DMS114 treated with DMSO at 0.1 percent for 48 hours (cell line): ENCODE measurements around the gene PELI1.
A peak's percentile ranks its signal among the peaks of the same experiment; 100 is the strongest.
"Not testable (repeated sequence)": the region's sequence is repeated elsewhere in the genome, so short reads cannot be mapped to it uniquely, and the experiment has no call there.

Experiments used
- DNase-seq: peaks from one replicate; lab custom pipeline; 2025; ENCODE audit not compliant: unreplicated experiment; lab: John Stamatoyannopoulos, UW

Gene PELI1

DNA sequence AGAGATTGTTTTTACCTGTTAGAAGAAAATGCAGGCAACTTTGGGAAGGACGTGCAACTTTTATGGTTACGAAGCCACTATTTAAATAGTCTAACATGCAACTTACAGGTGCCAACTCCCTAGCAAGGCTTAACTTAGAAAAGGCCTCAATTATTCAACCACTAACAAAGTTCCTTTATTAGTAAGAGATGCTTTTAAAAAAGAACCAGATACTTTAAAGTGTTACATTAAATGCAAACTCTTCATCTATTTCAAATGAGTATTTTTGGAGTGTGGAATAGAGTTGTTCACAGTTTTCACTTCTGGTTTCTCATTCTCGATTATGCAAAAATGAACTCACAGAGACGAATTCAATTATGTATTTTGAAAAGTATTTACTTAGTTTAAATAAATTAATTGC, 51.7 kb downstream of the PELI1 start:
- DNase-seq: no peak

DNA sequence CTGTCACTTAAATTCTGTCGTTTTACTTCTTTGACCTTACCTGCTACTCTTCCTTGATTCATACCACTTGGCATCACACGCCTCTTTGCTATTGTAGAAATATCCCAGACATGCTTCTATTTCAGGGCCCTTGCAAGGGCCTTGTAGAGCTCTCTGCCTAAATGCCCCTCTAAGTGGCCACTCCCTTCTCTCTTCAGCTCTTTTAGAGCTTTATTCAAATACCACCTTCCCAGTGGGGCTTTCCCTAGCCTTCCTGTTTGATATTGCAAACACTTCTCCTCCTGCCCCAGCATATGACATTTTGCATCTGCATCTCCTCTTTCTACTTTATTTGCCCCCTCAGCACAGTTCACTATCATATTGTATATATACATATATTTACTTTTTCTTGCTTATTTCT, 54.0 kb downstream of the PELI1 start:
- no peak for DNase-seq

DNA sequence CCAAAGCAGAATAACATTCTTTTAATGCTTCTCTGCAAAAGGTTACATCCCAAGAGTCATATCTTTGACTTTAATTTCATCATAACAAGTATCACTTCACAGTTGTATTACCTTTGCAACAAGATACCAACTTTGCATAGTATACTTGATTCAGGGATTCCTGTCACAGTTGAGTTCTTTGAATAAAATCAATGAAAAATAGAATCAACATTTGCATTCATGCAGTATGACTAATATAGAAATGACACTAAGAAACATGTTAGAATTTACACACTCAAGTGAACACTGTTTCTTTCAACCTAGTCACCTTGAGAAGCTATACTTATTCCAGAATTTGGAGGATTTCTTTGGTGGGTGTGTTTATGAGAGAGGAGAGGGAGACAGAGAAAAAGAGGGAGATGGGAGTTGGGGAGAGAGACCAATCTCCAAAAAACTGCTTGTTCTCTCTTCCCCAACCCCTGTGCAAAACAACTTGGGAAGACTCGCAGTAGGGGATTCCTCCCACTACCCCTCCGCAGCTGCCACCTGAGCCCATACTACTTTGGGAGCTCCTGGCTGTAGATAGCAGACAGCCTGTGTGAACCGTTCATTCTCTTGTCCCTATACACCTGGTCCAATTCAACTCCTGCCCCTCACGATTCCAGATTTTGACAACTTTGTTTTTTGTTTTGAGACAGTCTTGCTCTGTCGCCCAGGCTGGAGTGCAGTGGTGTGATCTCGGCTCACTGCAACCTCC, 57.7 kb downstream of the PELI1 start:
- no peak for DNase-seq

DNA sequence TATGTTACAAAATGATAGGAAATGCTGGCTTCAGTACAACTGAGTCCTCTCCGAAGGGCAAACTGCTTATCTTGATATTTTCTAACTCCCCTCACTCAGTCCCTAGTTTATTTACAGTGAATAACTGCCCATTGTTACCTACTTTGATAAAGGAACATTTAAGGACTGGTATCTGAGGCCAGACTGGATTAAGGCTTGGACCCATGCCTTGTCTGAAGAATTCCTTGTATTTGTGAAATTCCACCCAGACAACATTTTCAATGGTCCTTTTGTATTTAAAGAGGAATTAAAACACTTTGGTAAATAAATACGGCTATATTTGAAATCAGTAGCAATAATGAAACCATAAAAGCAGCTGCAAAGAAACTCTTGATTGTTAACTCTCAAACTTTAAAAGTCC, 58.3 kb downstream of the PELI1 start:
- no peak for DNase-seq

DNA sequence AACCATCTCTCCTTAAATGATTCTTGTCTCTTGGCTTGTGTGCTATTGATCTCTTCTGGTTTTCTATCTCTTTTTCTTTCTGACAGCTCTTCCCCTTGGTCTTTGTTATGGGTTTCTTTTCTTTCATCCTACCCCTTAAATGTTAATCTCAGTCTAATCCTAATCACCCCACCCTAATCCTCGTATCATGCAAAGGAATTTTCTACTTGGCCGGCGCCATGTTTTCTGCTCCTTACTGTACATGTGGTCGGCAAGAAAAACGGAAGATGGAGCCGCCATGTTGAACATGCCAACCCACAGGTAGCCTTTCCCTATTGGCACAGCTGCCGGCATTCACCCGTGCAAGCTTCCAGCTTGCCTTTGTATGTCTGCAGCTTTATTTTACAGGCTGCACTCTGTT, 63.2 kb downstream of the PELI1 start:
- no peak for DNase-seq

DNA sequence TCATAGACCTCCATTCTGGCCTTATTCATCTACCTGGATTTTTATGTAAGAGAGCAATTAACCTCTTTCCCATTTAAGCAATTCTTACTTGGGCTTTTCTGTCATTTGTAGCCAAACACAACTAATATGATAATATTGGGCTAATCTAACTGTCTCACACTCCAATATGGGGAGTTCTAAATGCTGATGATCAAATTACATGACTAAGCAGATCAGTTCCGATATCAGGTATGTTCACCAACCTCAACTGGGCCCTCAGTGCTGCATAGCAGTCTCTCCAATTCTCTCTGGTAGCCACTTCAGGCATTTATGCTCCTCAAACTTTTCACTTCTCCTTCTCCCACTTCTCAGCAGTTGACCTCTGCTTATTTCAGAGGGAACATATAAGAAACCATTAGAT, 64.0 kb downstream of the PELI1 start:
- DNase-seq: no peak

DNA sequence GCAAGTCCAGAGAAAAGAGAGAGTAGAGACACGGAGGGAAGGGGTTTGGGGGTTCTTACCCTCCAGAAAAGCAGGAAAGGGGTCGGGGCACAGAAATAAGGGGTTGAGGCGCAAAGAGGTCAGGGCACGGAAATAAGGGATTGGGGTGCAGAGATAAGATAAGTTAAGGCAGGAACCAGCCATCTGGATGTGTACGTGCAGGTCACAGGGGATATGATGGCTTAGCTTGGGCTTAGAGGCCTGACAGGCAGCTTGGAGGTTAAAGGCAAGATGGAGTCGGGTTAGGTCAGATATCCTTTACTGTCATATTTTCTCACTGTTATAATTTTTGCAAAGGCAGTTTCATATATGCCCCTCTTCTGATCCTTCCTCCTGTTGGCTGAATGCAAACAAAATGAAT, 64.5 kb downstream of the PELI1 start:
- not testable (repeated sequence) for DNase-seq

DNA sequence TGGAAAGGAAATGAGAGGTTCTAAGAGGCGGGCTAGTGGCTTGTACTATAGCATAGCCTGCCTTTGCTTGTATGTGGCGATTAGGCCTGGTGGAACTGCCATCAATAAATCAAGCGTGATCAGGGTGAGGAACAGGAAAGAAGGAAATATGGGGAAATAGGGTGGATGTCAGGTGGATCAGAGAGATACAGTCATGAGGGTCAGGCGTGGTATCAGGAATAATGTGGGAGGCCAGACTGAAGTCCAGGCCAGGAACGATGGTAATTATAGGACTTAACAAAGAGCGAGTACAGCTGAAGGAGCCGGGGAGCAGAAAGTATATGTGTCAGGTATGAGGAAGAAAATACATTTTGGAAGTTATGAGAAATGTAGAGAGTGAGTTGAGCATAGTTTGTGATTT, 67.4 kb downstream of the PELI1 start:
- not testable (repeated sequence) for DNase-seq

DNA sequence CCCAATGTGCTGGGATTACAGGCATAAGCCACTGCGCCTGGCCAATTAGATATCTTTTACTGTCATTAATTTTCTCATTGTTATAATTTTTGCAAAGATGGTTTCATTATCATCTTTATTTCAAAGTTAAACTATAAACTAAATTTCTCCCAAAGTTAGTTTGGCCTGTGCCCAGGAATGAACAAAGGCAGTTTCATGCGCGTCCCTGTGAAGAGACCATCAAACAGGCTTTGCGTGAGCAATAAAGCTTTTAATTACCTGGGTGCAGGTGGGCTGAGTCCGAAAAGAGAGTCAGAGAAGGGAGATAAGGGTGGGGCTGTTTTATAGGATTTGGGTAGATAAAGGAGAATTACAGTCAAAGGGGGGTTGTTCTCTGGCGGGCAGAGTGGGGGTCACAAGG, 69.6 kb downstream of the PELI1 start:
- not testable (repeated sequence) for DNase-seq

DNA sequence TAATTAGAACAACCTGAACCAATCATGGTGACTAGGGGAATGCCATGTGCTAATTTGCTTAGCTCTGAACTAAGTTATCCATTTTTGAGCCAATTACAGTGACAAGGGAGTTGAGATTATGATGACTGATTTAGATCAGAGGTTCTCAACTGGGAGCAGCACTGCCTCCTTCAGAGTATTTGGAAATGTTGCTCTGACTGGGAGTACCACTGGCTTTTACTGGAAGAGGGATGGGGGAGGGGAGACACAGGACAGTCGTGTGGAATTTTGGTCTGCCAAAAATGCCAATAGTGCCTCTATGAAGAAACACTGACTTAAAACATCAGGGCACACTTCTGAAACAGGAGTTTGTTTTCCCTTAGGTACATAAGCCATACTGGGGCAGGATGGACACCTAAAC, 76.9 kb downstream of the PELI1 start:
- no peak for DNase-seq

DNA sequence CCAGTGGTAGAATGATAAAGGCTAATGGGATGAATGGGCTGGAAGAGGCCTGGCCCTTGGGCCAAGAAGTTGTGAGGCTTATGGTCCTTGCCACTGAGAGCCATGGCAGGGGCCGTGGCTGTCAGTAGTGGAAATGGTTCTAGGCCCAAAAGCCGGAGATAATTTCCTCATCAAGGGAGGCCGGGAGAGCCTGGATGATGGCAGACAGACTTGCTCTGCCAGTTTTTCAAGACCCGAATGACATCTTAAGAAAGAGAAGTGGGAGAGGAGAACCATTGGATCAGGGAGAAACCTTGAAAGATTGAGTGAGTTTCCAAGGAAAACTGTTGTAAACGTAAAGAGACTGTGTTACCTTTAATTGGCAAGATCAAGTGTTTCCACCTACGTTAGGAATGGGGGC, 78.7 kb downstream of the PELI1 start:
- no peak for DNase-seq

DNA sequence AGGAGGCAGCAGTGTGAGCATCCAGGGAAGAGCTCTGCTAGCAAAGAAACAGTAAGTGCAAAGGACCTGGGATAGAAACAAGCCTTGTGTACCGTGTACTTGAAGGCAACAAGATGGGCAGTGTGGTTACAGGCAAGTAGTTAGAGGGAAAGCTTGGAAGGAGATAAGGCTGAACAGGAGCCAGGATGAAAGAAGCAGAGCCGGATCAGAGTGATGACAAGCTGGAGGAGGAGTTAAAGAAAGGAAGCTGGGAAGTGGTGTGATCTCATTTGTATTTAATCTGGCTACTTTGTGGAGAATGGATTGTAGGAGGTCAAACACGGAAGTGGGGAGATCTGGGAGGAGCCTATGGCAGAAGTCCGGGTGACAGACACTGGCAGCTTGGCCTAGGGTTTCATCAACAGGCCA, 80.3 kb downstream of the PELI1 start:
- no peak for DNase-seq

DNA sequence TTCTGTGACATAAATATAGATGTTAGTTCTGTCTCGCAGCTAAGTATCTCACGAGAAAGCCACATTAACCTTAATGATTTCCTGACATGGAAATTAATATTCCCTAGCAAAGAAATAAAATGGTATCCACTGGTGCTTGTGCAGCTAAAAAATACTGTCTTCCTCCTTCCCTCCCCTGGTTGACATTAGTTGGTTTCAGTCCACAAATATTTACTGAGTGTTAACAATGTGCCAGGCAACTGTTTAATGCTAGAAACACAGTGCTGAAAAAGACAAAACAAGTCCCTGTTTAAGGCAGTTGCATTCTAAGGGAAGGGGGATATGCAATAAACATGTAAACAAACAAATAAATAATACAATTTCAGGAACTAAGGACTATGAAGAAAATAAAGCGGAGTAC, 80.8 kb downstream of the PELI1 start:
- DNase-seq: no peak

DNA sequence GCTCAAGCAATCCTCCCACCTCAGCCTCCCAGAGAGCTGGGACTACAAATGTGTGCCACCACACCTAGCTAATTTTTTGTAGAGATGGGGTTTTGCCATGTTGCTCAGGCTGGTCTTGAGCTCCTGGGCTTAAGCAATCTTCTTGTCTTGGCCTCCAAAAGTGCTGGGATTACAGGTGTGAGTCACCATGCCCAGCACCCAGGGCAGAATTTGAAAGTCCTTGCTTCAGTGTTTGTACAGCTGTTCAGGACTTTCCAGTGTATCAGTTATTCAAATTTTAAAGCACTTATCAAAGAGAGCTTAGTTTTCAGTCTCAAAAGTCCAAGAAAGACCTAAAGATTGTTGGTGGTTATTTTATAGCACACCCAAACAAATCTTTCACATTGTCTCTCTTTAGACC, 81.4 kb downstream of the PELI1 start:
- DNase-seq: no peak

DNA sequence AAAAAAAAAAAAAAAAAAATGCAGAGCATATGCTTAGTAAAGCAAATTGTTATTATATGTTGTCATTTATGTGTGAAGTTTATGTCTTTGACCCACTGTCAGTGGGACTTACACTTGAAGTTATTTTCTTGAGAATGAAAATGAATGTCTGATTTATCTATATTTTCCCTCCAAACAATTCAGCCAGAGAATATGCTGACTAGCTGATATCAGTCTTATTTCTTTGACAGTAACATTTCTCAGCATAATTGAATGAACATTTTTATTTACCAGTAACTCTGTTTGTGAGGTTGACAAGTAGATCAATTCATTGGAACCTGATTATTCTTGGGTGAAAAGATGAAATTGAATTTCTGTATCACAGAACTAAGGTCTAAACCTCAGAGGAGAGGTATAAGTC, 85.0 kb downstream of the PELI1 start:
- no peak for DNase-seq

DNA sequence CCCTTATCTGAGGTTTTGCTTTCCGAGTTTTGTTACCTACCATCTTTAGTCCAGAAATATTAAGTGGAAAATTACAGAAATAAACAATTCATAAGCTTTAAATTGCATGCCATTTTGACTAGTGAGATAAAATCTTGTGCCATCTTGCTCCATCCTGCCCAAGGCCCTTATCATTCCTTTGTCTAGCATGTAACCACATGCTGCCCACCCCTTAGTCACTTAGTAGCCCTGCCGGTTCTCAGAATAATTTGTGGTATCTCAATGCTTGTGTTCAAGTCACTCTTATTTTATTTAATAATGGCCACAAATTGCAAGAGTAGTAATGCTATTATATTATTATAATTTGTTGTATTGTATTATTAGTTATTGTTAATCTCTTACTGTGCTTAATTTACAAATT, 88.2 kb downstream of the PELI1 start:
- DNase-seq: no peak

DNA sequence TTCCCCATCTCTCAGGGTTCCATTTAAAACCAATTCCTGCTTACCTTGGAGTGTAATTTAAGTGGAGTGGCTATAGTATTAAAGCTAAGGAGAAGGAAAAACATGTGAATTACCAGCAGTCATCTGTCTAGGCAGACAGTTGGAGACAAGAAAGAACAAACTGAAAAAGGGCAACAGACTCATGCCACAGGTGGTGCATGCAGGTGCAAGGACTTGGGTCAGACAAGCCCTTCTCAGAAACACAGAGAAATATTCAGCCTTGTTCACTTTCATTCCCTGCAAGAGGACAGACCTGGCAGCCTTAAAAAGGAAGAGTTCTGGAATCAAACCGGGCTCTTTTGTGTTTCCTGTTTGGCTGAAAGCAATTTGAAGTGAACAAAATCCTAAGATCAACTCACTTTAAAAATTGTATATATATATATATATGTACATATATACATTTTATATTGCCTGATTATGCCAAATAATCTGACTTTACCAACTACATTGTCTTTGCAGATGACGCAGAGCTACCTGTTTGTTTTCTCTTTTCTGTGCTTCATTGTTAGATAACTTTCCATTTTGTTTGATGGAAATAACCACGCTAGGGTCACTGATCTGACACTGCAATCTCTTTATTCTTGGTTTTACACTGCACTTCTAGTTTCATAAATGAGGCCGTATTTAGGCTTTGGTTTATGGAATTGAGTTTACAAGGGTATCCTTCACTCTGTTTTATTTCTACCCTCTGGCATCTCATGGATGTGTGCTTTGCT, 89.9 kb downstream of the PELI1 start:
- DNase-seq: no peak

DNA sequence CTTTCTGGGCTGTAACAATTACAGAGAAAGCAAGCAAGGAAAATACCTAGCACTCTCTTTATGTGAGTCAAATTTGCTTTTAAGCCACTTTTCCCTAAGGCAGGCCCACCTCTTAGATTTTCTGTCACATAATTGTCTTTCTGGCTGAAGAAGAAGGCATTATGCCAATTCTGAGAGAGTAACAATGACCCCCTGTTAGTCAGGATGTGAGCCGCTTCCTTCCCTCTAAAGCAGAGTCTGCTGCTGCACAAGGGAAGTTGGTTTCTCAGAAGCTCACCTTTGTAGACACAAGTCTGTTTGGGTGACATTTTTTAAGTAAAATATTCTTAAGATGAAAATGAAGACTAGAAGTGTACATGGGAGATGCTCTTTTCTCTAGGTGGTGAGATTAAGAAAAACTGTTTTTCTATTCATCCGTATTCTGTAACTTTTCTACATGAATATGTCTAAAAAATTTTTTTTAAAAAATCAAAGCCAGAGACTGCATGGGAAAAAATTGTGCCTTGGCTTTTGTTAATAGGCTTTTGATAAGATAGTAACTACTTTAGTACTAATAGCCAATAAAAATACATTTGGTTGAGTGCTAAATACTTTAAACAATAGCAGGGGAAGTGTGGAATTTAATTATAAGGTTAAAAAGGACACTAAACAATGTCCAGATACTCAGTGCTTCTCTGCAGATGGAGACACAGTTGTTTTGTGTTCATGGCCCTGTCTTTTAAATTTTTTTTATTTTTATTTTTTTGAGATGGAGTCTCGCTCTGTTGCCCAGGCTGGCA, 91.6 kb downstream of the PELI1 start:
- no peak for DNase-seq

DNA sequence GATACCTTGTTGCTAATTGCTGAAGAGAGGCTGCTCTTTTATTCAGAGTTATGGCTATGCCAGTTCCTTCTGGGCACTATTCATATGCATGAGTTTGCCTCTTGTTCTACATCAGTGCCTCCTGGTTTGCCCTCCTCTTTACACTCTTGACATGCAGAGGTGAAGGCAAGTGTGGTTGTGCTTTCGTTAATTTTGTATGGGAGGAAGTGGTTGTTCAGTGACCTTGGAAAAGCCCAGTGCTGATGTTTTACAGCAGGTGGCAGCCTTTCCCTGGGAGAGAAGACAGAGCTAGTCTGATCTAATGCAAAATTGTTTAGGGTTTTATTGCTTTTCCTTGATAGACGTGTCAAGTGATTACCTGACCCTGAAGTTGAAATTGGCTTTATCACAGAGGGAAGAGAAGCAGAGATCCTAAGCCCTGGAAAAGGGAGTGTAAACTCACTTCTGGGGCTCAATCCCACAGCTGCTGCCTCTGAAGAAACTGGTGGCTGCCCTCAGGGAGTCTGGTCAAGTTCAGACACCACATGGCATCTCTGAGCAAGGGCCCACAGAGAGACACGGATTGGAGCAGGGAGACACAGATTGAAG, 94.5 kb downstream of the PELI1 start:
- peak; percentile 56 for DNase-seq

DNA sequence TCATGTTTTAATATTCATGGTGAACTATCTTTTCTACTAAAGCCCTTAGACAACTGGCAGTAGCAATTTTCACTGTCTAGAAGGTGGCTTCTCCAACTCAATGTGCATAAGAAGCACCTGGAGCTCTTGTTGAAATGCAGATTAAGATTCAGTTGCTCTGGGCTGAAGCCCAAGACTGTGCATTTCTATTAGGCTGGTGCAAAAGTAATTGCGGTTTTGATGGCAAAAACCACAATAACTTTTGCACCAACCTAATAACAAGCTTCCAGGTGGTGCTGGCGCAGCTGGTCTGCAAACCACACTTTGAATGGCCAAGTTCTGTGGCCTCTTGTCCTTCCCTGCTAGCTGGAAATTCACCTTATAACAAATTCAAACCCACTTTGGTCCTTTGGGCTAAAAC, 98.3 kb downstream of the PELI1 start:
- DNase-seq: no peak
